Calu3 (cell line): Measurements from ENCODE around the gene RAI1. TPM values are rescaled to one million over a fixed set of nuclear protein-coding genes. Genes with fewer than 3 reads are reported as not detected.

ENCODE experiments used
- BruUV-seq: library from RNA; stranded (reverse); fragments of 400-500 nt; replicated peaks from 2 replicates; lab custom pipeline; 2021; lab: Mats Ljungman, UMichigan
- CTCF ChIA-PET: fragments of 300-600 bp; sonication (Branson Sonifier 250); formaldehyde crosslinking; loops from one replicate; lab custom pipeline; 2022; ENCODE audit warnings: antibody characterized with exemption; lab: Charles Lee
- DNase-seq: peaks from one replicate; pipeline ENCODE4 v3.0.0; 2022
- H3K27ac Mint-ChIP-seq: one replicate; pipeline ENCODE4 v1.8.0; 2022; ENCODE audit warnings: mixed read lengths; ENCODE audit not compliant: unreplicated experiment
- H3K27me3 Mint-ChIP-seq: one replicate; pipeline ENCODE4 v1.8.0; 2022; ENCODE audit warnings: mixed read lengths; ENCODE audit not compliant: unreplicated experiment
- H3K36me3 Mint-ChIP-seq: one replicate; pipeline ENCODE4 v1.8.0; 2022; ENCODE audit warnings: mild to moderate bottlenecking, moderate library complexity, mixed read lengths; ENCODE audit not compliant: insufficient read depth, unreplicated experiment
- H3K4me1 Mint-ChIP-seq: one replicate; pipeline ENCODE4 v1.8.0; 2022; ENCODE audit warnings: mild to moderate bottlenecking, low read depth, mixed read lengths; ENCODE audit not compliant: unreplicated experiment
- H3K4me3 Mint-ChIP-seq: one replicate; pipeline ENCODE4 v1.8.0; 2022; ENCODE audit warnings: mild to moderate bottlenecking, low read depth, moderate library complexity, mixed read lengths; ENCODE audit not compliant: unreplicated experiment
- H3K9me3 Mint-ChIP-seq: one replicate; pipeline ENCODE4 v1.8.0; 2022; ENCODE audit warnings: low read depth, mixed read lengths; ENCODE audit not compliant: unreplicated experiment
- intact Hi-C: fragments of 100-400 bp; cut with micrococcal nuclease; formaldehyde crosslinking; loops from one replicate; pipeline ENCODE4 v1.10.0; 2022; ENCODE audit not compliant: unreplicated experiment
- total RNA-seq: library from RNA; stranded (reverse); gene quantifications from 2 replicates; pipeline ENCODE4 v1.2.3, GENCODE V29; 2022
- TF ChIP-seq, protein P1 (sequence below): fragments of 200-600 bp; IDR thresholded peaks from one replicate; pipeline ENCODE4 v1.8.0; 2022; ENCODE audit warnings: antibody characterized with exemption; ENCODE audit not compliant: unreplicated experiment

The RAI1 gene
- total RNA-seq, 1 experiment from 2014 or later, result 38.0 TPM

DNA sequence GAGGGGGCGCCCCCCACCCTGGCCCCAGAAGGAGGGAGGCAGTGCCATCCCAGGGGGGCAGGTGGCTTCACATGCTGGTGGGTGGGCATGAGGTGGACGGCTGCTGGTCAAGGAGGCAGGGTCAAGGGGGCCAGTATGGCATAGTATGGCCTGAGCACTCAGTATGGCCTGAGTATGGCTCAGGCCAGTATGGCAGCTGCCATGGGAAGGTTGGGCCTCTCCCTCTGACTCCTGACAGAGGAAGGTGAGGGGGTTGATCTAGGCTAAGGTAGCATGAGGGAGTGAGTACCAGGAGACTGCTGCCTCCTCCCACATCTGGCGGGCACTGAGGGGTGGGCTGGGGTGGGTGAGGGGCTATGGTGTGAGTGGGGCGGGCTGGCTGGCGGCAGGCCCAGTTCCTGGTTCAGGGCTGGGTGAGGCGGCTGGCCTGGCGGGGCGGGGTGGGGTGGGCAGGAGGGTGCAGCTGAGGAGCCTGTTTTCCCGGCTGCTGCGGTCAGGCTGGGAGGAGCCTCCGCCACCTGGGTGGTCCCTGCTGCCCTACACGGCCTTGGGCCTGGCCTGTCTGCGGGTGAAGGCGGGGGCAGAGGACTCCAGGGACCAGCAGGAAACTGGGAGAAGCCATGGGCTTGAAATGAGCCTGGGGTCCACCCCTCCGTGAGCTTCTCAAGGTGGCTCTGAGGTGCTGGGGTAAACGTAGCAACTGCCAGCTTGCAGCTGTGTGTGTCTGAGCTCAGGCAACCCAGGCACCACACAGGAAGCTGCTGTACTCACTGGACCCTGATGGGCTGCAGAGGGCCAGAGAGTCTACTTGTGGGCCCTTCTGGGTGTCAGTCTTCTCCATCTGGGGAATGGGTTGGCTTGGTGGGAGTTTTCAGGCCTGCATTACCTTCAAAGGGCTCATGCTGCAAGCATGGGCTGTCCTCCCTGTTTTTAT is 57.0 kb downstream of the RAI1 start:
- Mint-ChIP-seq H3K36me3 (peaks cover 28% of the 10 kb centered on the region), H3K27me3 (no peaks in the 10 kb centered on the region), H3K27ac (peak overlapping the region; percentile 67), H3K4me3 (peak overlapping the region; percentile 36), H3K9me3 (no peaks in the 10 kb centered on the region), H3K4me1 (peaks cover 60% of the 10 kb centered on the region)
- no TSS peak for BruUV-seq
- TF ChIP-seq, protein P1, sequence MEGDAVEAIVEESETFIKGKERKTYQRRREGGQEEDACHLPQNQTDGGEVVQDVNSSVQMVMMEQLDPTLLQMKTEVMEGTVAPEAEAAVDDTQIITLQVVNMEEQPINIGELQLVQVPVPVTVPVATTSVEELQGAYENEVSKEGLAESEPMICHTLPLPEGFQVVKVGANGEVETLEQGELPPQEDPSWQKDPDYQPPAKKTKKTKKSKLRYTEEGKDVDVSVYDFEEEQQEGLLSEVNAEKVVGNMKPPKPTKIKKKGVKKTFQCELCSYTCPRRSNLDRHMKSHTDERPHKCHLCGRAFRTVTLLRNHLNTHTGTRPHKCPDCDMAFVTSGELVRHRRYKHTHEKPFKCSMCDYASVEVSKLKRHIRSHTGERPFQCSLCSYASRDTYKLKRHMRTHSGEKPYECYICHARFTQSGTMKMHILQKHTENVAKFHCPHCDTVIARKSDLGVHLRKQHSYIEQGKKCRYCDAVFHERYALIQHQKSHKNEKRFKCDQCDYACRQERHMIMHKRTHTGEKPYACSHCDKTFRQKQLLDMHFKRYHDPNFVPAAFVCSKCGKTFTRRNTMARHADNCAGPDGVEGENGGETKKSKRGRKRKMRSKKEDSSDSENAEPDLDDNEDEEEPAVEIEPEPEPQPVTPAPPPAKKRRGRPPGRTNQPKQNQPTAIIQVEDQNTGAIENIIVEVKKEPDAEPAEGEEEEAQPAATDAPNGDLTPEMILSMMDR, result no peak
- peak; percentile 85 for DNase-seq
- intact Hi-C loops, result loop anchor here (5.0 to 10.0 kb wide), 2 partner anchors 47 to 99 kb away; partner anchors contain the start of gene SREBF1
- CTCF ChIA-PET, result no interaction called here

DNA sequence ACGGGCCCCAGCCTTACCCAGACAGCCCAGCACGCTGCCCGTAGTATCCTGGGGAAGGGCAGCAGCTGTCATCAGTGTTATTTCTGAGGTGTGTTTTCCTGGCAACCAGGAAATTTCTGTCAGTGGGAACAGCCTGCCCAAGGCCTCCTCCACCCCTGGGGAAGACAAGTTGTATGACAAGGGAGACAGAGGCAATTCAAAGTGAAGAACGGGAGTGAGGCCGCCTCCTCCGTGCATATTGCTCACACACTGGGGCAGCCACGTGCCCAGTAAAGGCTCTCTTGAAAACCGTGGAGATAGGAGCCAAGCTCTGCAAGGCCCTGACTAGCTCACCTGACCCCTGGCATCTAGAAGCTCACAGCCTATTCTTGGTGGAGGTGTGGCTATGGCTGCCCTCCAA is 57.6 kb downstream of the RAI1 start:
- CTCF ChIA-PET, result no interaction called here
- no peak for DNase-seq
- intact Hi-C loops, result loop anchor here (5.0 to 10.0 kb wide), 2 partner anchors 46 to 98 kb away; partner anchors contain the start of gene SREBF1
- TF ChIP-seq, protein P1, result no peak
- Mint-ChIP-seq H3K27me3 (no peaks in the 10 kb centered on the region), H3K27ac (peak overlapping the region; percentile 67), H3K9me3 (no peaks in the 10 kb centered on the region), H3K4me1 (peaks cover 56% of the 10 kb centered on the region), H3K36me3 (peaks cover 28% of the 10 kb centered on the region), H3K4me3 (peak overlapping the region; percentile 36)
- BruUV-seq, result no TSS peak

DNA sequence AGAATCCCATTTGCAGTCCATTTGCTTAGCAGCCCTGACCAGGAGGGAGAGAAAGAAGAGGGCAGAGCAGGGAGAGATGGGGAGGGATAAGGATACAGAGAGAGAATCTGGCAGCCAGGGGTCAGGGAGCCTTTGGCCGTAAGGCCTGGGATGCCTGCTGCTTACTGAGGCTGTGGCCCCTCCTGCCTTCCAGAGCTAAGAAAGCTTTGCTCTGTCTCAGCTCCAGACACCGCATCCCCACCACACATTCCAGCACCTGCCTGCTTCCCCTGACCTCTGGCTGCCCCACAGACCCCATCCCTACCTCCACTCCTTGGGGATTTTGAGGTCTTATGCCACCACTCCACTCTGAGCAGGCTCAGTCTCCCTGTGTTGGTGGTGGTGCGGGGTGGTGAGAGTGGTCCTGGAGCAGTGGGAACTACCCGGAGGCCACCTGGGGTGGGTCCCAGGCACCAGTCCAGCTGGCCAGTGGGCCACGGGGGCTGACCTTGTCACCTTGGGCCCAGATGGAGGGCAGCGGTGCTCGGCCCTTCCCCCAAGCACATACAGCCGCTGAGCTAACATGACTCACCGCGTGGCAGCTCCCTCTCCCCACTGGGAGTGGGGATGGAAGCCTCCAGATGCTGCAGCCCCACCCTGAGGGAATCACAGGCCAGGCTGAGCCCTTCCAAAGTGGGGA is 58.3 kb downstream of the RAI1 start:
- intact Hi-C loops, result loop anchor here (5.0 to 10.0 kb wide), 2 partner anchors 45 to 98 kb away; partner anchors contain the start of gene SREBF1
- H3K36me3 Mint-ChIP-seq, result peaks cover 28% of the 10 kb centered on the region
- H3K4me3 Mint-ChIP-seq, result peak overlapping the region; percentile 36
- BruUV-seq, result no TSS peak
- no peaks in the 10 kb centered on the region for H3K9me3 Mint-ChIP-seq
- no peaks in the 10 kb centered on the region for H3K27me3 Mint-ChIP-seq
- no peak for DNase-seq
- H3K4me1 Mint-ChIP-seq, result peaks cover 56% of the 10 kb centered on the region
- CTCF ChIA-PET, result no interaction called here
- H3K27ac Mint-ChIP-seq, result peak overlapping the region; percentile 67
- TF ChIP-seq, protein P1, result no peak

DNA sequence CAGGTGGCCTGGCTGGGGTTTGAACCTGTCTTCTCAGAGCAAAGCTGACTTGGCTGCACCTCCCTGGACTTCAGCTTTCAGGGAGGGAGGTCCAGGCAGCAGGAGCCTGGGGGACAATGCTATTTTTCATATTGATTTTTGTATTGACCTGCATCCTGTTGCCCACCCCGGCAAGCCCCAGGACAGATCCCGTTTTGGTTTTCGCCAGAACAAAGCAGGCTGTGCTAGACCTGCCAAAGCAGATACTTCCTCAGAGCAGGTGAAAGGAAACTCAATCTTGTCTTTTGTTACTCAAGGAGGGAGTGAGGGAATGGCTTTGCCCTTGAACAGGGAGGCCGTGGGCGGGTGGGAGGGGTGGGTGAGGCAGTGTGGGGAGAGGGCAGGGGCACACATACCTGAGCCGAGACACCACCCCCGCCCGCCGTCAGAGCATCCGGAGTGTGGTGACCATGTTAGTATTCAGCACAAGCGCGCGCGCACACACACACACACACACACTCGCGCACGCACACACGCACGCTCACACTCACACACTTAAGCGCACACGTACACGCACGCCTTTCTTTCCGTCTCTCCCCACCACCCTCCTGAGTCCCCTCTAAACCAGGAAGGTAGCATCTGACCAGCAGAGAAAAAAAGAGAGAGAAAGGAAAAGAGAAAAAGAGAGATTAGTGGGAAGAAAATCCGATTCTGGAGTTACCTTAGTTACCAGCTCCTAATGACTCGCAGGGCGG is 59.5 kb downstream of the RAI1 start:
- TF ChIP-seq, protein P1, result no peak
- peak overlapping the region; percentile 36 for H3K4me3 Mint-ChIP-seq
- peak overlapping the region; percentile 70 for H3K27ac Mint-ChIP-seq
- no TSS peak for BruUV-seq
- CTCF ChIA-PET, result interaction anchor here (0.9 kb wide), 1 partner anchor 12 kb away, joined by 3 read pairs; no protein-coding TSS in a partner anchor
- no peaks in the 10 kb centered on the region for H3K27me3 Mint-ChIP-seq
- peak; percentile 41 for DNase-seq
- peaks cover 25% of the 10 kb centered on the region for H3K36me3 Mint-ChIP-seq
- peaks cover 63% of the 10 kb centered on the region for H3K4me1 Mint-ChIP-seq
- intact Hi-C loops, result no loop called here
- no peaks in the 10 kb centered on the region for H3K9me3 Mint-ChIP-seq
